GM20431 (cell line): ENCODE data around the gene FUT6.
"Not testable (repeated sequence)": the region's sequence is repeated elsewhere in the genome, so short reads cannot be mapped to it uniquely, and the experiment has no call there.

Experiments
- in situ Hi-C: fragments of 300-500 bp; cut with MseI, MboI; formaldehyde crosslinking; loops from one replicate; pipeline ENCODE4 v1.15.0; 2020; ENCODE audit warnings: low sequenced_read_pairs; ENCODE audit not compliant: unreplicated experiment

The FUT6 gene

GRCh38 chr19:5789886-5790558, 49.5 kb downstream of the FUT6 start:
- in situ Hi-C loops = no loop called here

DNA sequence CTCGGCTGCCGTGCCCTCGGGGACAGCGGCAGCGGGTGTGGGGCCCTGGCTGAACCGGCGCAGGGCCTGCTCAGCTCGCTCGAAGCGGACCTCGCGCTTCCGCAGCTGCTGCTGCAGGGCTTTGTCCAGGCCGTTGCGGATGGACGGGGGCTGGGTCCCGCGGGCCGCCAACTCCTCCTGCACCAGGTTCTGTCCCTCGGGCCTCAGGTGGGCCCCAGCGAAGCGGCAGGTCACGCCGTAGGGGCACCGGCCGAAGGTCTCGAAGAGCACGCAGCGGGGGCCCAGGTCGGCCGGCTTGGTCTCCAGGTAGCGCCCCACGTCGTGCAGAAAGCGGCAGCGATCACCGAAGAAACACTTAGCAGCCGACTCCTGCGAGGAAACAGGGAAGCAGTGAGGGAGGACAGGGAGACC, 50.1 kb downstream of the FUT6 start:
- in situ Hi-C loops = no loop called here

- in situ Hi-C loops = no loop called here
Observed at GRCh38 chr19:5788422-5788821, 51.1 kb downstream of the FUT6 start.

- in situ Hi-C loops = no loop called here
Observed at GRCh38 chr19:5787409-5788182, 51.9 kb downstream of the FUT6 start.

GRCh38 chr19:5786593-5787408, 52.7 kb downstream of the FUT6 start:
- in situ Hi-C loops = no loop called here

GRCh38 chr19:5785423-5785822, 54.1 kb downstream of the FUT6 start:
- in situ Hi-C loops = no loop called here

DNA sequence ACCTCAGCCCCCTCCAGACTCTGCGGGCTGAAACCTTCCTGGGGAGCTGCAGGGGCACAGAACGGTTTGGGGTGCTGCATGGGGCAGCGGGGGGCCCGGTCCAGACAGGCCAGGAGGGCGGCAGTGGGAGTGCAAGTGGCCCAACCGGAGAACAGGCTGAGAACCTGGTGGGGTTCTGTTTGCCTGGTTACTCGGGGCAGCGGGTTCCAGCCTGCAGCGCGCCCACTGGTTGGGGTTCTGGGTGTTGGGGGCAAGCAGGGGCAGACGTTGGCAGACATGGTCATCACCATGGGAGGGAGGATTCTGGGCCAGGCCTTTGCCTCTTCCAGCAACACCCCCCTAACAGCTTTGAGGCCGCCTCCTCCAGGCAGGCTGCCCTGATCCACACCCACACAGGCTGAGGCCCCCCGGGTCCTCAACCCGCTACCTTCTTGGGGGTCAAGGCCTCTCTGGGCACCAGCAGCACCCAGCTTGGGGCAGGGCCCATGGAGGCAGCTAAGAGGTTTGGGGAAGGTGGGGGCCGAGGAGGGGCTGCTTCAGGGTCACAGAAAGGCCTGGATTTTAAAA, 54.8 kb downstream of the FUT6 start, which contains the start of gene PRR22:
Gene PRR22 (minus strand): TSS at position 166 of the 567 bp plus-strand sequence. CDS start 86 bp downstream, at position 80.
- in situ Hi-C loops = no loop called here

DNA sequence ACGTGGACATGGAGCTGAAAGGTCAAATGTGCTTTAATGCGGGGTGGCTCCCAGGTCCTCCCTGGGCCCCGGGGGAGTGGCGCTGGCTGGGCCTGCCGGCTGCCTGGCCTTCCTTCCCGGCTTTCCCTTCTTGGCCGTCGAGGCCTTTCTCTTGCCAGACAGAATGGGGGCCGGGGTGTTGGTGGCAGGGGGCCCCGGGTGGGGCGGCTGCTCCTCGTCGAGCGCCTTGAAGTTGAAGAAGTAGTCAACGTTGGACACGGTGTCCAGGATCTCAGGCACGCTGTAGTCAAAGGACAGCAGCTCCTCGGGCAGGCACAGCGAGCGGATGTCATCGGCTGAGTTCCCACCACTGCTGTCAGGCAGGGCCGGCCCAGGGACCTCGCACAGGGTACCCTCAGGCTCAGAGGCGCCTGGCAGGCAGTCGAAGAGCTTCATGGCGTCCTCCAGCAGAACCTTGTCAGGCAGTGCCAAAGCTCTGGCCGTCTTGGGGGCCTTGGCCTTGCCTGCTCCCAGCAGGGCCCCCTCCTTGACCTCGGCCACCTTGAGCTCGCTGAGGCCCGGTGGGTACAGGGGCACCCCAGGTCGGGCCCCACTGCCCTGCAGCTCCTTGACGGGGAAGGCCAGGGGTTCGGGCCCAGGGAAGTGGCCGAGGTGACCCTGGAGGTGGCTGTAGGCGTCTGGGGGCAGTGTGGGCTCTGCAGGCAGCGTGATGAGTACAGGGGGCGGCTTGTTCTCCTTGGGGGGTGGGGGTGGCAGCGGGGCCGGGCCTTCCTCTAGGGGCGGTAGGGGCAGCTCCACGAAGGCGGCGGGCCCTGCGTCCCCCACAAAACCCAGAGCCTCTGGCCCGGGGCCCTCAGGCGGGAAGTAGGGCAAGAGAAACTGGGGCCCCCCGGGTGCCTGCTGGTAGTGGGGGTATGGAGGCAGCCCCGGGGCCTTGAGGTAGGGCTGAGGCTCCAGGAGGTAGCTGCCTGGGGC, 56.3 kb downstream of the FUT6 start:
- in situ Hi-C loops = no loop called here

DNA sequence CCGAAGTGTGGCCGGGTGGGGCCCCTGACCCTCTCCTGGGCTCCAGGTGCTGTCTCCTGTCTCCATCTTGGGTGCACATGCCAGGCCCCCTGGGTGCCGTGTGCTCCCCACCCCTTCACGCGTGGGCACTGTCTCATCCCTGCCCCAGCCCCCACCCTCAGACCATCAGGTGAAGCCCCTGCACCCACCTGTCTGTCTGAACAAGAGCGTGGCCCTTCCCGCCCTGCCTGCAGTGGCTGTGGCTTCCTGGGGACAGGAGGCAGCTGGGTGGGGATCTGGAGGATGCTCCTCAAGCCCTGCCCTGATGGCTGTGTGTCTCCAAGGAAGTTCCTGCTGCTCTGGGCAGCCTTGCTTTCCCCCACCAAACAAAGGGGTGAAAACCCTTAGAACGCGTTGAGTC, 57.2 kb downstream of the FUT6 start:
- in situ Hi-C loops = no loop called here

DNA sequence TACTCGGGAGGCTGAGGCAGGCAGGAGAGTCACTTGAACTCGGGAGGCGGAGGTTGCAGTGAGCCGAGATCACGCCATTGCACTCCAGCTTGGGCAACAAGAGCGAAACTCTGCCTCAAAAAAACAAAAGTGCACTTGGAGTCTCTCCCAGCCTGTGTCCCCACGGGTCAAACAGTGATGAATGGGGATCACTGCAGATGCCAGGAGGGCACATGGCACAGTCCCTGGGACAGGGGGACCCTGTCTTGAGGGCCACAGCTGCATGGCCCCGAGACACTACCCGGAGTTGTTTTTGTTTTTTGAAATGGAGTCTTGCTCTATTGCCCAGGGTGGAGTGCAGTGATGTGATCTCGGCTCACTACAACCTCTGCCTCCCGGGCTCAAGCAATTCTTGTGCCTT, 58.6 kb downstream of the FUT6 start:
- in situ Hi-C loops = not testable (repeated sequence)
